HEK293 (cell line): Measurements from ENCODE around the gene FUBP3.

Source experiments
- BCL11B ChIP-seq: fragments of 450-650 bp; formaldehyde crosslinking; IDR thresholded peaks from 2 replicates; pipeline ENCODE4 v1.5.1; 2016; ENCODE audit warnings: low read depth, missing biosample characterization, missing genetic modification characterization
- GFI1B ChIP-seq: fragments of 450-650 bp; formaldehyde crosslinking; IDR thresholded peaks from 2 replicates; pipeline ENCODE4 v1.5.1; 2016; ENCODE audit warnings: missing biosample characterization, missing genetic modification characterization
- GLIS2 ChIP-seq: fragments of 450-650 bp; formaldehyde crosslinking; IDR thresholded peaks from 2 replicates; pipeline ENCODE4 v1.5.1; 2016; ENCODE audit warnings: missing biosample characterization, missing genetic modification characterization
- KLF7 ChIP-seq: fragments of 450-650 bp; formaldehyde crosslinking; IDR thresholded peaks from 2 replicates; pipeline ENCODE4 v1.5.1; 2016; ENCODE audit warnings: missing biosample characterization, missing genetic modification characterization, borderline replicate concordance
- KLF8 ChIP-seq: fragments of 450-650 bp; formaldehyde crosslinking; IDR thresholded peaks from 2 replicates; pipeline ENCODE4 v1.5.1; 2016; ENCODE audit warnings: missing biosample characterization, missing genetic modification characterization
- MEIS1 ChIP-seq: sonication (generic); formaldehyde crosslinking; IDR thresholded peaks from 2 replicates; pipeline ENCODE4 v1.8.1; 2022; ENCODE audit warnings: missing genetic modification reagents, mild to moderate bottlenecking, borderline replicate concordance
- PRDM4 ChIP-seq: fragments of 450-650 bp; formaldehyde crosslinking; IDR thresholded peaks from 2 replicates; pipeline ENCODE4 v1.5.1; 2017; ENCODE audit warnings: missing biosample characterization, missing genetic modification characterization
- TRIM28 ChIP-seq: IDR thresholded peaks from 2 replicates; pipeline ENCODE4 v1.6.1; 2011; ENCODE audit warnings: low read length, control low read depth, borderline replicate concordance
- YY1 ChIP-seq: fragments of 450-650 bp; formaldehyde crosslinking; IDR thresholded peaks from 2 replicates; pipeline ENCODE4 v1.5.1; 2018; ENCODE audit warnings: missing biosample characterization, missing genetic modification characterization
- ZEB2 ChIP-seq: fragments of 450-650 bp; formaldehyde crosslinking; IDR thresholded peaks from 2 replicates; pipeline ENCODE4 v1.5.1; 2016; ENCODE audit warnings: missing biosample characterization, missing genetic modification characterization
- ZNF112 ChIP-seq: fragments of 450-650 bp; formaldehyde crosslinking; IDR thresholded peaks from 2 replicates; pipeline ENCODE4 v1.5.0; 2017; ENCODE audit warnings: missing biosample characterization, missing genetic modification characterization
- ZNF146 ChIP-seq: fragments of 450-650 bp; formaldehyde crosslinking; IDR thresholded peaks from 2 replicates; pipeline ENCODE4 v1.5.1; 2016; ENCODE audit warnings: missing biosample characterization, missing genetic modification characterization
- ZNF169 ChIP-seq: fragments of 450-650 bp; formaldehyde crosslinking; IDR thresholded peaks from 2 replicates; pipeline ENCODE4 v1.5.1; 2016; ENCODE audit warnings: missing biosample characterization, missing genetic modification characterization
- ZNF175 ChIP-seq: fragments of 450-650 bp; formaldehyde crosslinking; IDR thresholded peaks from 2 replicates; pipeline ENCODE4 v1.5.1; 2016; ENCODE audit warnings: missing biosample characterization, missing genetic modification characterization
- ZNF26 ChIP-seq: fragments of 450-650 bp; formaldehyde crosslinking; IDR thresholded peaks from 2 replicates; pipeline ENCODE4 v1.5.1; 2016; ENCODE audit warnings: missing biosample characterization, missing genetic modification characterization
- ZNF335 ChIP-seq: fragments of 450-650 bp; formaldehyde crosslinking; conservative IDR thresholded peaks from 2 replicates; pipeline ENCODE4 v1.5.1; 2016; ENCODE audit warnings: missing biosample characterization, missing genetic modification characterization
- ZNF366 ChIP-seq: fragments of 450-650 bp; formaldehyde crosslinking; conservative IDR thresholded peaks from 2 replicates; pipeline ENCODE4 v1.5.1; 2016; ENCODE audit warnings: missing biosample characterization, missing genetic modification characterization
- ZNF426 ChIP-seq: fragments of 450-650 bp; formaldehyde crosslinking; IDR thresholded peaks from 2 replicates; pipeline ENCODE4 v1.5.1; 2017; ENCODE audit warnings: missing biosample characterization, missing genetic modification characterization, mild to moderate bottlenecking, inconsistent platforms, moderate library complexity
- ZNF433 ChIP-seq: fragments of 450-650 bp; formaldehyde crosslinking; IDR thresholded peaks from 2 replicates; pipeline ENCODE4 v1.5.1; 2016; ENCODE audit warnings: missing biosample characterization, missing genetic modification characterization, low read depth
- ZNF514 ChIP-seq: fragments of 450-650 bp; formaldehyde crosslinking; IDR thresholded peaks from 2 replicates; pipeline ENCODE4 v1.5.1; 2016; ENCODE audit warnings: missing biosample characterization, missing genetic modification characterization
- ZNF530 ChIP-seq: fragments of 450-650 bp; formaldehyde crosslinking; IDR thresholded peaks from 2 replicates; pipeline ENCODE4 v1.5.1; 2016; ENCODE audit warnings: low read depth, missing biosample characterization, missing genetic modification characterization
- ZNF548 ChIP-seq: fragments of 450-650 bp; formaldehyde crosslinking; IDR thresholded peaks from 2 replicates; pipeline ENCODE4 v1.5.1; 2016; ENCODE audit warnings: missing biosample characterization, missing genetic modification characterization
- ZNF571 ChIP-seq: fragments of 450-650 bp; formaldehyde crosslinking; IDR thresholded peaks from 2 replicates; pipeline ENCODE4 v1.5.0; 2017; ENCODE audit warnings: missing biosample characterization, missing genetic modification characterization
- ZNF654 ChIP-seq: fragments of 450-650 bp; formaldehyde crosslinking; IDR thresholded peaks from 2 replicates; pipeline ENCODE4 v1.5.1; 2016; ENCODE audit warnings: low read depth, missing biosample characterization, missing genetic modification characterization
- ZNF670 ChIP-seq: fragments of 450-650 bp; formaldehyde crosslinking; IDR thresholded peaks from 2 replicates; pipeline ENCODE4 v1.5.1; 2016; ENCODE audit warnings: missing biosample characterization, missing genetic modification characterization, low read depth
- ZNF768 ChIP-seq: fragments of 450-650 bp; formaldehyde crosslinking; IDR thresholded peaks from 2 replicates; pipeline ENCODE4 v1.5.1; 2018; ENCODE audit warnings: missing biosample characterization, mild to moderate bottlenecking, missing genetic modification characterization
- ZNF777 ChIP-seq: fragments of 450-650 bp; formaldehyde crosslinking; IDR thresholded peaks from 2 replicates; pipeline ENCODE4 v1.5.1; 2017; ENCODE audit warnings: missing biosample characterization, missing genetic modification characterization, borderline replicate concordance
- TF ChIP-seq, protein P1 (sequence below): fragments of 450-650 bp; formaldehyde crosslinking; IDR thresholded peaks from 2 replicates; pipeline ENCODE4 v1.5.1; 2016; ENCODE audit warnings: missing biosample characterization, missing genetic modification characterization, borderline replicate concordance
- TF ChIP-seq, protein P2 (sequence below): fragments of 450-650 bp; formaldehyde crosslinking; IDR thresholded peaks from 2 replicates; pipeline ENCODE4 v1.5.1; 2016; ENCODE audit warnings: missing biosample characterization, missing genetic modification characterization
- TF ChIP-seq, protein P3 (sequence below): fragments of 450-650 bp; formaldehyde crosslinking; IDR thresholded peaks from 2 replicates; pipeline ENCODE4 v1.5.1; 2017; ENCODE audit warnings: missing biosample characterization, missing genetic modification characterization
- TF ChIP-seq, protein P4 (sequence below): fragments of 450-650 bp; formaldehyde crosslinking; IDR thresholded peaks from 2 replicates; pipeline ENCODE4 v1.5.1; 2016; ENCODE audit warnings: missing biosample characterization, missing genetic modification characterization

The FUBP3 gene

GRCh38 chr9:130682421-130683121 is 103.2 kb downstream of the FUBP3 start (continued):
- TF ChIP-seq ZNF366 (tag by site-specific recombination) (0 out of 2 replicates have a peak, but pooled peaks have one; percentile 8), ZNF571 (no peak), ZNF169 (no peak), KLF7 (0 out of 2 replicates have a peak, but pooled peaks have one; percentile 21), ZNF433 (tag by site-specific recombination) (no peak), MEIS1 (CRISPR knock-in tag) (no peak), ZNF548 (tag by site-specific recombination) (no peak), BCL11B (peak; percentile 70), ZNF768 (tag by site-specific recombination) (no peak), KLF8 (tag by site-specific recombination) (peak; percentile 63; the same call in 1 of the 2 replicates), ZNF514 (tag by site-specific recombination) (no peak), TRIM28 (no peak), ZNF175 (no peak), YY1 (tag by site-specific recombination) (no peak), ZNF335 (tag by site-specific recombination) (peak; percentile 36), ZNF654 (tag by site-specific recombination) (peak; percentile 95), ZNF530 (no peak), GLIS2 (tag by site-specific recombination) (no peak), ZNF26 (tag by site-specific recombination) (no peak), ZNF426 (tag by site-specific recombination) (no peak), ZNF670 (tag by site-specific recombination) (no peak), ZNF146 (tag by site-specific recombination) (no peak), GFI1B (tag by site-specific recombination) (no peak), PRDM4 (tag by site-specific recombination) (no peak), ZEB2 (peak; percentile 63), ZNF777 (no peak), ZNF112 (no peak)
- TF ChIP-seq, protein P1, sequence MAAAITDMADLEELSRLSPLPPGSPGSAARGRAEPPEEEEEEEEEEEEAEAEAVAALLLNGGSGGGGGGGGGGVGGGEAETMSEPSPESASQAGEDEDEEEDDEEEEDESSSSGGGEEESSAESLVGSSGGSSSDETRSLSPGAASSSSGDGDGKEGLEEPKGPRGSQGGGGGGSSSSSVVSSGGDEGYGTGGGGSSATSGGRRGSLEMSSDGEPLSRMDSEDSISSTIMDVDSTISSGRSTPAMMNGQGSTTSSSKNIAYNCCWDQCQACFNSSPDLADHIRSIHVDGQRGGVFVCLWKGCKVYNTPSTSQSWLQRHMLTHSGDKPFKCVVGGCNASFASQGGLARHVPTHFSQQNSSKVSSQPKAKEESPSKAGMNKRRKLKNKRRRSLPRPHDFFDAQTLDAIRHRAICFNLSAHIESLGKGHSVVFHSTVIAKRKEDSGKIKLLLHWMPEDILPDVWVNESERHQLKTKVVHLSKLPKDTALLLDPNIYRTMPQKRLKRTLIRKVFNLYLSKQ = no peak
- TF ChIP-seq, protein P2, sequence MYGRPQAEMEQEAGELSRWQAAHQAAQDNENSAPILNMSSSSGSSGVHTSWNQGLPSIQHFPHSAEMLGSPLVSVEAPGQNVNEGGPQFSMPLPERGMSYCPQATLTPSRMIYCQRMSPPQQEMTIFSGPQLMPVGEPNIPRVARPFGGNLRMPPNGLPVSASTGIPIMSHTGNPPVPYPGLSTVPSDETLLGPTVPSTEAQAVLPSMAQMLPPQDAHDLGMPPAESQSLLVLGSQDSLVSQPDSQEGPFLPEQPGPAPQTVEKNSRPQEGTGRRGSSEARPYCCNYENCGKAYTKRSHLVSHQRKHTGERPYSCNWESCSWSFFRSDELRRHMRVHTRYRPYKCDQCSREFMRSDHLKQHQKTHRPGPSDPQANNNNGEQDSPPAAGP = no peak; the same call in 1 of the 2 replicates
- TF ChIP-seq, protein P3, sequence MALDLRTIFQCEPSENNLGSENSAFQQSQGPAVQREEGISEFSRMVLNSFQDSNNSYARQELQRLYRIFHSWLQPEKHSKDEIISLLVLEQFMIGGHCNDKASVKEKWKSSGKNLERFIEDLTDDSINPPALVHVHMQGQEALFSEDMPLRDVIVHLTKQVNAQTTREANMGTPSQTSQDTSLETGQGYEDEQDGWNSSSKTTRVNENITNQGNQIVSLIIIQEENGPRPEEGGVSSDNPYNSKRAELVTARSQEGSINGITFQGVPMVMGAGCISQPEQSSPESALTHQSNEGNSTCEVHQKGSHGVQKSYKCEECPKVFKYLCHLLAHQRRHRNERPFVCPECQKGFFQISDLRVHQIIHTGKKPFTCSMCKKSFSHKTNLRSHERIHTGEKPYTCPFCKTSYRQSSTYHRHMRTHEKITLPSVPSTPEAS = no peak
- TF ChIP-seq, protein P4, sequence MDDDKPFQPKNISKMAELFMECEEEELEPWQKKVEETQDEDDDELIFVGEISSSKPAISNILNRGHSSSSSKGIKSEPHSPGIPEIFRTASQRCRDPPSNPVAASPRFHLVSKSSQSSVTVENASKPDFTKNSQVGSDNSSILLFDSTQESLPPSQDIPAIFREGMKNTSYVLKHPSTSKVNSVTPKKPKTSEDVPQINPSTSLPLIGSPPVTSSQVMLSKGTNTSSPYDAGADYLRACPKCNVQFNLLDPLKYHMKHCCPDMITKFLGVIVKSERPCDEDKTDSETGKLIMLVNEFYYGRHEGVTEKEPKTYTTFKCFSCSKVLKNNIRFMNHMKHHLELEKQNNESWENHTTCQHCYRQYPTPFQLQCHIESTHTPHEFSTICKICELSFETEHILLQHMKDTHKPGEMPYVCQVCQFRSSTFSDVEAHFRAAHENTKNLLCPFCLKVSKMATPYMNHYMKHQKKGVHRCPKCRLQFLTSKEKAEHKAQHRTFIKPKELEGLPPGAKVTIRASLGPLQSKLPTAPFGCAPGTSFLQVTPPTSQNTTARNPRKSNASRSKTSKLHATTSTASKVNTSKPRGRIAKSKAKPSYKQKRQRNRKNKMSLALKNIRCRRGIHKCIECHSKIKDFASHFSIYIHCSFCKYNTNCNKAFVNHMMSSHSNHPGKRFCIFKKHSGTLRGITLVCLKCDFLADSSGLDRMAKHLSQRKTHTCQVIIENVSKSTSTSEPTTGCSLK (tag by site-specific recombination) = no peak
